ENCODE measurements around the gene HPCAL1.

DNA sequence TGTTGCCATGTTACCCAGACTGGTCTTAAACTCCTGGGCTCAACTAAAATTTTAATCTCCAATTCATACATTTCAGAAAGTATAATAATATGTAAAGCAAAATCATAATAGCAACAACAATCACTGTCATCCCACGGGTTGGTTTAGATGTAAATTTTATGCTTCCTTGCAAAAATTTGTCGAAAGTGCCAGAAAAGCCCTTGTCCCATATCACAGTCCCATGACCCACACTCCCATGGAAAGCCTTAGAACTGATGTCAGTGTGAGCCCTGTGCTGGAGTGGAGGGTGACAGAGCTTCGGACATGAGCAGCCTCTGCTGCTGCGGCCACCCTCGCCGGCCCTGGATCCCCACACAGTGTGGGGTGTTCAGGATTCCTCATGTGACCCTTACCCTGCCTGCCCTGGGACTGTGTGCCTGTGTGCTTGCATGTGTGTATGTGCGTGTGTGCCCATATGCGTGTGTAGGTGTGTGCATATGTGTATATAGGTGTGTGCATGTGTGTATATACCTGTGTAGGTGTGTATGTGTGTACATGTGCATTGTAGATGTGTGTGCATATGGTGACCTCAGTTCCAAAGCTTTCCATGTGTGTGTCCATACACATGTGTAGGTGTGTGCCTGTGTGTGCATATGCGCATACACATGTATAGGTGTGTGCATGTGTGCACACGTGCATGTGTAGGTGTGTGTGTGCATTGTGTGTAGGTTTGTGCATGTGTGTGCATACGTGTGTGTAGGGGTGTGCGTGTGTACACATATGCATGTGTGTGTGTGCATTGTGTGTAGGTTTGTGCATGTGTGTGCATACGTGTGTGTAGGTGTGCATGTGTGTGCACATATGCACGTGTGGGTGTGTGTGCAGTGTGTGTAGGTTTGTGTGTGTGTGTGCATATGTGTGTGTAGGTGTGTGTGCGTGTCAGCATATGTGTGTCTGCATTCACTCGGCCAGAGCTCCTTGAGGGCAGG, 65.1 kb downstream of the HPCAL1 start:
- TF ChIP-seq, protein P1, sequence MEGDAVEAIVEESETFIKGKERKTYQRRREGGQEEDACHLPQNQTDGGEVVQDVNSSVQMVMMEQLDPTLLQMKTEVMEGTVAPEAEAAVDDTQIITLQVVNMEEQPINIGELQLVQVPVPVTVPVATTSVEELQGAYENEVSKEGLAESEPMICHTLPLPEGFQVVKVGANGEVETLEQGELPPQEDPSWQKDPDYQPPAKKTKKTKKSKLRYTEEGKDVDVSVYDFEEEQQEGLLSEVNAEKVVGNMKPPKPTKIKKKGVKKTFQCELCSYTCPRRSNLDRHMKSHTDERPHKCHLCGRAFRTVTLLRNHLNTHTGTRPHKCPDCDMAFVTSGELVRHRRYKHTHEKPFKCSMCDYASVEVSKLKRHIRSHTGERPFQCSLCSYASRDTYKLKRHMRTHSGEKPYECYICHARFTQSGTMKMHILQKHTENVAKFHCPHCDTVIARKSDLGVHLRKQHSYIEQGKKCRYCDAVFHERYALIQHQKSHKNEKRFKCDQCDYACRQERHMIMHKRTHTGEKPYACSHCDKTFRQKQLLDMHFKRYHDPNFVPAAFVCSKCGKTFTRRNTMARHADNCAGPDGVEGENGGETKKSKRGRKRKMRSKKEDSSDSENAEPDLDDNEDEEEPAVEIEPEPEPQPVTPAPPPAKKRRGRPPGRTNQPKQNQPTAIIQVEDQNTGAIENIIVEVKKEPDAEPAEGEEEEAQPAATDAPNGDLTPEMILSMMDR (IDR thresholded peaks at IDR 0.05): no peak
- no peak for TF ChIP-seq POLR2A (IDR thresholded peaks at IDR 0.05)

Measured in right lobe of liver (tissue), 4 donors.